Kidney (tissue), 14 donors: Measurements from ENCODE around the gene OSBPL10. TPM values are rescaled to one million over a fixed set of nuclear protein-coding genes. Genes with fewer than 3 reads are reported as not detected.
A peak's percentile ranks its signal among the peaks of the same experiment; 100 is the strongest.

Experiments
- DNase-seq, 5 donors: peaks; one replicate each; pipeline ENCODE4 v3.0.0-alpha.2; 2013 to 2020
- FAIRE-seq: peaks from 2 replicates; lab custom pipeline; 2012; peaks lifted over from hg19 to GRCh38; lab: Jason Lieb, UNC
- H3K27ac ChIP-seq, 2 donors: one replicate each; pipeline ENCODE4 v1.7.0; 2013; ENCODE audit warnings: low read depth in 2 of 2, low read length in 2 of 2, inconsistent platforms in 1 of 2
- H3K27me3 ChIP-seq: one replicate; pipeline ENCODE4 v1.7.1; 2013; ENCODE audit warnings: low read length, inconsistent platforms; ENCODE audit not compliant: control insufficient read depth, insufficient read depth
- H3K36me3 ChIP-seq, 3 donors: one replicate each; pipeline versions ENCODE4 v1.7.0 to v1.7.1; 2013; ENCODE audit warnings: low read length in 3 of 3, control low read depth in 1 of 3, inconsistent platforms in 1 of 3; ENCODE audit not compliant: insufficient read depth in 3 of 3, control insufficient read depth in 2 of 3
- H3K4me1 ChIP-seq, 3 donors: one replicate each; pipeline versions ENCODE4 v1.7.0 to v1.7.1; 2013; ENCODE audit warnings: low read length in 3 of 3, inconsistent platforms in 1 of 3, low read depth in 1 of 3; ENCODE audit not compliant: control insufficient read depth in 2 of 3, insufficient read depth in 2 of 3
- H3K4me3 ChIP-seq, 3 donors: one replicate each; pipeline versions ENCODE4 v1.7.0 to v1.8.1; 2013; ENCODE audit warnings: low read length in 3 of 3, control low read depth in 1 of 3, inconsistent platforms in 1 of 3
- H3K9ac ChIP-seq, 3 donors: one replicate each; pipeline versions ENCODE4 v1.7.0 to v1.7.1; 2013; ENCODE audit warnings: low read length in 3 of 3, control low read depth in 1 of 3, inconsistent platforms in 1 of 3
- H3K9me3 ChIP-seq, 3 donors: one replicate each; pipeline versions ENCODE4 v1.7.0 to v1.7.1; 2013; ENCODE audit warnings: low read length in 3 of 3, control low read depth in 1 of 3, inconsistent platforms in 1 of 3; ENCODE audit not compliant: control insufficient read depth in 2 of 3, insufficient read depth in 1 of 3
- CTCF ChIP-seq: IDR thresholded peaks from 3 replicates; pipeline ENCODE4 v1.5.1; 2012; ENCODE audit warnings: mild to moderate bottlenecking, moderate library complexity, borderline replicate concordance; ENCODE audit not compliant: insufficient read depth; ENCODE audit errors: extremely low read depth
- intact Hi-C: fragments of 100-400 bp; cut with DNase I; formaldehyde crosslinking; loops from one replicate; pipeline ENCODE4 v1.11.1; 2022
- polyA plus RNA-seq: library from polyadenylated mRNA; stranded (reverse); fragments of 350-450 nt; fragmentation: Illumina TruSeq; extraction: RNeasy Lipid Tissue Mini Kit (QIAGEN cat#74804); gene quantifications from one replicate; pipeline ENCODE4 v1.2.3, GENCODE V29; 2014; ENCODE audit warnings: low read depth, low replicate concordance; ENCODE audit not compliant: insufficient read depth
- total RNA-seq: library from RNA; stranded (reverse); fragmentation: NEBNext Ultra II Directional; extraction: Animal tissue kit (Norgen Biotek cat#: 25700); gene quantifications from one replicate; pipeline ENCODE4 v1.2.1, GENCODE V29; 2021
- donor health status: control.
- donor health status: control.
- donor health status: control.
- donor health status: control.
- donor health status: control.
- donor health status: DM: yes; HTN: yes; CAD: no.
- donor health status: Normal renal cell carcinoma (clear cell type).

OSBPL10 gene
- total and polyA plus RNA-seq, 2 donors from 2014 or later = 11.8 to 89.3 TPM

DNA sequence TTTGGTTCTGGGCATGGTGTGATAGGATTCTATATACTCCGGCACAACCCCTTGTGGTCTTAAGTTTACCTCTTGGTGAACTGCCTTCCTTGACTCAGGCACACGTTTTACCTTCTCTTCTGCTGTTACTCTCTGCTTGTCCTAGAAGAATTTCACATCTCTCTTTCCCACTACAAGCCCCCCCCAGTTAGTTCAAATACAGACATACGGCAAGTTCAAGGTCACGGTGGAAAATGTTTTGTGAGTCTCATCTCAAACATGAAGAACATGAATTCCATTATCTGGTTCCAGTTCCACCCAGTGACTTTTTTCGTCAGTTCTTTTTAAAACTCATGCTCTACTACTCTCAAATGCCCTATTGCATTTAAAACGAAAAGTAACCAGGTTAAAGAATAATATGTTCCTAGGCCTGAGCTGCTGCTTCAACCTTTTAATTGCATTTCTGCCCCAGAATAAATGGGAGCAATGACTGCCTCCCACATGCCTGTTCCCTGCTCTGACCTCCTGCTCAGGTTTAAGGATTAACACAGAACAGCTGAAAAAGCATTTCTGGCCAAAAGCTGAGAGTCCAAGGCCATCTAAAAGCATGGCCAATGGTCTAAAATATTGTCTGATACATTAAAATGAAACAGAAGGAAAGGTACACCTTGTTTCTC lies 132.8 kb downstream of the OSBPL10 start:
- peaks cover 6 to 31% (median 28%) of the 10 kb centered on the region in 3 donors for H3K4me1 ChIP-seq
- no peaks in the 10 kb centered on the region for H3K36me3 ChIP-seq
- H3K9ac ChIP-seq = peak overlapping the region in 1 of 3 donors; percentile 28
- no peaks in the 10 kb centered on the region for H3K27me3 ChIP-seq
- intact Hi-C loops = no loop called here
- H3K9me3 ChIP-seq = no peaks in the 10 kb centered on the region
- H3K27ac ChIP-seq = peak overlapping the region; percentile 84 to 85
- DNase-seq = peak in 3 of 5 donors; percentile 43 to 78 (median 73)
- peak overlapping the region in 1 of 3 donors; percentile 22 for H3K4me3 ChIP-seq
- TF ChIP-seq CTCF = no peak
- FAIRE-seq = peak; percentile 87

GRCh38 chr3:31847760-31848159 lies 133.3 kb downstream of the OSBPL10 start:
- Histone ChIP-seq H3K27ac (peak overlapping the region; percentile 84 to 85), H3K27me3 (no peaks in the 10 kb centered on the region), H3K36me3 (no peaks in the 10 kb centered on the region), H3K9ac (peak overlapping the region in 1 of 3 donors; percentile 28), H3K4me3 (peak overlapping the region in 1 of 3 donors; percentile 22), H3K9me3 (no peaks in the 10 kb centered on the region), H3K4me1 (peaks cover 6 to 31% (median 28%) of the 10 kb centered on the region in 3 donors)
- no peak for TF ChIP-seq CTCF
- peak in 1 of 5 donors; percentile 68 for DNase-seq
- intact Hi-C loops = no loop called here
- no peak for FAIRE-seq

DNA sequence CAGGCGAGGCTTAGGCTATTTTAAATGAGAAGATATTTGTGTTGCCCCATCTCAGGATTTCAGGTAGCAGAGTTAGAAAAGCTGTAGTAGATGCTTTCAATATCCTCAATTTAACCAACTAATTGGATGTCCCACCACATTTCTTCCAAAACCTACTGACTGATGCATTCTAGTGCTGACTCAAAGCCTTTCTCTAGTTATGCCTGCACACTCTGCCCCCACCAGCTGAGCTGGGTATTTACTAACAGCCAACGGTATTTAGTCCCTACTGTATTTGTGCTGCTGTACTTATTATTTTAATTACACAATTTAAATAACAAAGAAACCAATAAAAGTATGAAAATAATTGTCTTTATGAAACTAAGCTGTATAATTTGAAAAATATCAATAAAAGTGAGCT lies 139.5 kb downstream of the OSBPL10 start:
- H3K4me3 ChIP-seq = no peak overlapping the region
- intact Hi-C loops = no loop called here
- no peak overlapping the region for H3K9ac ChIP-seq
- DNase-seq (no peak), FAIRE-seq (no peak)
- no peaks in the 10 kb centered on the region for H3K27me3 ChIP-seq
- TF ChIP-seq CTCF = no peak
- peaks cover 0 to 8% (median 0%) of the 10 kb centered on the region in 3 donors for H3K4me1 ChIP-seq
- no peaks in the 10 kb centered on the region for H3K36me3 ChIP-seq
- no peak overlapping the region for H3K27ac ChIP-seq
- H3K9me3 ChIP-seq = no peaks in the 10 kb centered on the region
